Kidney (tissue), 14 donors: ENCODE results near the gene RASA3. TPM values are rescaled to one million over a fixed set of nuclear protein-coding genes. Genes with fewer than 3 reads are reported as not detected.
"Not testable (repeated sequence)": the region's sequence is repeated elsewhere in the genome, so short reads cannot be mapped to it uniquely, and the experiment has no call there.

Experiments used
- DNase-seq, 5 donors: peaks; one replicate each; pipeline ENCODE4 v3.0.0-alpha.2; 2013 to 2020
- FAIRE-seq: peaks from 2 replicates; lab custom pipeline; 2012; peaks lifted over from hg19 to GRCh38; lab: Jason Lieb, UNC
- H3K27ac ChIP-seq, 2 donors: one replicate each; pipeline ENCODE4 v1.7.0; 2013; ENCODE audit warnings: low read depth in 2 of 2, low read length in 2 of 2, inconsistent platforms in 1 of 2
- H3K27me3 ChIP-seq: one replicate; pipeline ENCODE4 v1.7.1; 2013; ENCODE audit warnings: low read length, inconsistent platforms; ENCODE audit not compliant: control insufficient read depth, insufficient read depth
- H3K36me3 ChIP-seq, 3 donors: one replicate each; pipeline versions ENCODE4 v1.7.0 to v1.7.1; 2013; ENCODE audit warnings: low read length in 3 of 3, control low read depth in 1 of 3, inconsistent platforms in 1 of 3; ENCODE audit not compliant: insufficient read depth in 3 of 3, control insufficient read depth in 2 of 3
- H3K4me1 ChIP-seq, 3 donors: one replicate each; pipeline versions ENCODE4 v1.7.0 to v1.7.1; 2013; ENCODE audit warnings: low read length in 3 of 3, inconsistent platforms in 1 of 3, low read depth in 1 of 3; ENCODE audit not compliant: control insufficient read depth in 2 of 3, insufficient read depth in 2 of 3
- H3K4me3 ChIP-seq, 3 donors: one replicate each; pipeline versions ENCODE4 v1.7.0 to v1.8.1; 2013; ENCODE audit warnings: low read length in 3 of 3, control low read depth in 1 of 3, inconsistent platforms in 1 of 3
- H3K9ac ChIP-seq, 3 donors: one replicate each; pipeline versions ENCODE4 v1.7.0 to v1.7.1; 2013; ENCODE audit warnings: low read length in 3 of 3, control low read depth in 1 of 3, inconsistent platforms in 1 of 3
- H3K9me3 ChIP-seq, 3 donors: one replicate each; pipeline versions ENCODE4 v1.7.0 to v1.7.1; 2013; ENCODE audit warnings: low read length in 3 of 3, control low read depth in 1 of 3, inconsistent platforms in 1 of 3; ENCODE audit not compliant: control insufficient read depth in 2 of 3, insufficient read depth in 1 of 3
- intact Hi-C: fragments of 100-400 bp; cut with DNase I; formaldehyde crosslinking; loops from one replicate; pipeline ENCODE4 v1.11.1; 2022
- polyA plus RNA-seq: library from polyadenylated mRNA; stranded (reverse); fragments of 350-450 nt; fragmentation: Illumina TruSeq; extraction: RNeasy Lipid Tissue Mini Kit (QIAGEN cat#74804); gene quantifications from one replicate; pipeline ENCODE4 v1.2.3, GENCODE V29; 2014; ENCODE audit warnings: low read depth, low replicate concordance; ENCODE audit not compliant: insufficient read depth
- total RNA-seq: library from RNA; stranded (reverse); fragmentation: NEBNext Ultra II Directional; extraction: Animal tissue kit (Norgen Biotek cat#: 25700); gene quantifications from one replicate; pipeline ENCODE4 v1.2.1, GENCODE V29; 2021
- TF ChIP-seq, protein P1 (sequence below): IDR thresholded peaks from 3 replicates; pipeline ENCODE4 v1.5.1; 2012; ENCODE audit warnings: mild to moderate bottlenecking, moderate library complexity, borderline replicate concordance; ENCODE audit not compliant: insufficient read depth; ENCODE audit errors: extremely low read depth
- donor health status: control.
- donor health status: control.
- donor health status: control.
- donor health status: control.
- donor health status: control.
- donor health status: DM: yes; HTN: yes; CAD: no.
- donor health status: Normal renal cell carcinoma (clear cell type).

The RASA3 gene
- total and polyA plus RNA-seq, 2 donors from 2014 or later, result 4.2 to 28.8 TPM

DNA sequence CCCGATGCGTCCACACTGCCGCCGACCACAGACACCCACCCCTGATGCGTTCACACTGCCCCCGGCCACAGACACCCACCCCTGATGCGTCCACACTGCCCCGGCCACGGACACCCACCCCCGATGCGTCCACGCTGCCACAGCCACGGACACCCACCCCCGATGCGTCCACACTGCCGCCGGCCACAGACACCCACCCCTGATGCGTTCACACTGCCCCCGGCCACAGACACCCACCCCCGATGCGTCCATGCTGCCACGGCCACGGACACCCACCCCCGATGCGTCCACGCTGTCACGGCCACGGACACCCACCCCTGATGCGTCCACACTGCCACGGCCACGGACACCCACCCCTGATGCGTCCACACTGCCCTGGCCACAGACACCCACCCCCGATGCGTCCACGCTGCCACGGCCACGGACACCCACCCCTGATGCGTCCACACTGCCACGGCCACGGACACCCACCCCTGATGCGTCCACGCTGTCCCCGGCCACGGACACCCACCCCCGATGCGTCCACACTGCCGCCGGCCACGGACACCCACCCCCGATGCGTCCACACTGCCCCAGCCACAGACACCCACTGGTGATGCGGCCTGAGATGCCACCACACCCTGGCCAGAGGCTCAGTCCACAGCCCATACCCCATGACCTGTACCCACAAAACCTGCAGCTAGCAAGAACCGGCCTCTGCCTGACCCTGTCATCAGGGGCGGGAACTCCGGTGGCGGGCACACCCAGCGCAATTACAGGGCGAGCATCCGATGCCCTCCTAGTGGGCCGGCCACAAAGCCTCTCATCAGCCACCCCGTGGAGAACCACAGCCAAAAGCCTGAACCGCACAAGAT lies 28.4 kb downstream of the RASA3 start:
- no peak overlapping the region for H3K9ac ChIP-seq
- no peak overlapping the region for H3K27ac ChIP-seq
- no peaks in the 10 kb centered on the region for H3K9me3 ChIP-seq
- TF ChIP-seq, protein P1, sequence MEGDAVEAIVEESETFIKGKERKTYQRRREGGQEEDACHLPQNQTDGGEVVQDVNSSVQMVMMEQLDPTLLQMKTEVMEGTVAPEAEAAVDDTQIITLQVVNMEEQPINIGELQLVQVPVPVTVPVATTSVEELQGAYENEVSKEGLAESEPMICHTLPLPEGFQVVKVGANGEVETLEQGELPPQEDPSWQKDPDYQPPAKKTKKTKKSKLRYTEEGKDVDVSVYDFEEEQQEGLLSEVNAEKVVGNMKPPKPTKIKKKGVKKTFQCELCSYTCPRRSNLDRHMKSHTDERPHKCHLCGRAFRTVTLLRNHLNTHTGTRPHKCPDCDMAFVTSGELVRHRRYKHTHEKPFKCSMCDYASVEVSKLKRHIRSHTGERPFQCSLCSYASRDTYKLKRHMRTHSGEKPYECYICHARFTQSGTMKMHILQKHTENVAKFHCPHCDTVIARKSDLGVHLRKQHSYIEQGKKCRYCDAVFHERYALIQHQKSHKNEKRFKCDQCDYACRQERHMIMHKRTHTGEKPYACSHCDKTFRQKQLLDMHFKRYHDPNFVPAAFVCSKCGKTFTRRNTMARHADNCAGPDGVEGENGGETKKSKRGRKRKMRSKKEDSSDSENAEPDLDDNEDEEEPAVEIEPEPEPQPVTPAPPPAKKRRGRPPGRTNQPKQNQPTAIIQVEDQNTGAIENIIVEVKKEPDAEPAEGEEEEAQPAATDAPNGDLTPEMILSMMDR, result no peak
- no peak overlapping the region for H3K4me3 ChIP-seq
- intact Hi-C loops, result no loop called here
- FAIRE-seq (no peak), DNase-seq (peak in 2 of 5 donors; percentile 55 to 66)
- H3K4me1 ChIP-seq, result peaks cover 0 to 6% (median 0%) of the 10 kb centered on the region in 3 donors
- no peaks in the 10 kb centered on the region for H3K36me3 ChIP-seq
- no peaks in the 10 kb centered on the region for H3K27me3 ChIP-seq

DNA sequence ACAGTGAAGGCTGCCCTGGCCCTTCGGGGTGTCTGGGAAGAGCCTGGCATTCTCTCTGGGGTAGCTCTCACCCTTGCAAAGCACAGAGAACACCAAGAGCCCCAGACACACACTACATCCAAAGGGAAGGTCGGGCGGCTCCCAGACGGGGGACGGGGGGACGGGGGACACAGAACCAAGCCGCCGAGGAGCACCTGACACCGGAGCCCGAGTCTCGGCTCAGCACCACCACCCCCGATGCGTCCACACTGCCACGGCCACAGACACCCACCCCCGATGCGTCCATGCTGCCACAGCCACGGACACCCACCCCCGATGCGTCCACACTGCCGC lies 29.2 kb downstream of the RASA3 start:
- H3K27ac ChIP-seq, intact Hi-C loops, FAIRE-seq, DNase-seq, H3K36me3 ChIP-seq, H3K27me3 ChIP-seq, H3K9ac ChIP-seq, H3K4me1 ChIP-seq, H3K4me3 ChIP-seq, H3K9me3 ChIP-seq: not testable (repeated sequence)

DNA sequence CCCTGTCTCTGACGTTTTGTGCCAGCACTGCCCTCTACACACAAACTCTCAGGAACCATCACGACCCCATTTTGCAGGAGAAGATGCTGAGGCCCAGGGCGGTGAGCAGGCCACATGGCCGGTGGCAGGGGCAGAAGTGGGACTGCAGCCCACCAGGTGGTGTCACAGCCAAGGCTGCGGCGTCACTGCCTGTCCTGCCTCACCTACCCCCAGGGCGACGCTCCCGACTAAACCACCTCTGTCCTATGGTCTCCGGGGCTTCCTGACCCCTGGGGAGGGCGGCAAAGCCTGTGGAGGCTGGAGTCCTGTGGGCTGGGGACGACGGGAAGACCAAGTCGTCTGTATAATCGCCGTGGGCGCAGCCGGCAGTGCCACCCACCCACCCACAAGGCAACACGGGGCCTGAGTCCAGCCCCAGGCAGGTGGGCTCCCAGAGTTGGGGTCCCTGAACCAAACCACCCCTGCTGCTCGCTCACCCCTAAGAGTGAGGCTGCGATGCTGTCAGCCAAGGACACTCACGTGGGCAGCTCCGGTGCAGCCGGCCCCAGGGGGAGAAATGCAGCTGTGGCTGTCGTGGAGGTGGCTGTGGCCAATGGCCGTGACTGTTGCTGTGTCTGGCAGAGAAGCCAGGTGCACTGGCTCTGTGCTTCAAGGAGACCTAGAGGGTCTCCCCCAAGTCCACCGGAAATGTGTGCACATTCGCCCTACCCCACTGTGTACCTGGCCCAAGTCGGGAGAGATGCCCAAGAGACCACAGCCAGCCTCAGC lies 29.7 kb downstream of the RASA3 start:
- intact Hi-C loops, result no loop called here
- FAIRE-seq, result no peak
- TF ChIP-seq, protein P1, result no peak
- Histone ChIP-seq H3K36me3 (no peaks in the 10 kb centered on the region), H3K27me3 (no peaks in the 10 kb centered on the region), H3K4me1 (peaks cover 0 to 6% (median 0%) of the 10 kb centered on the region in 3 donors), H3K9ac (no peak overlapping the region), H3K27ac (no peak overlapping the region), H3K4me3 (no peak overlapping the region), H3K9me3 (no peaks in the 10 kb centered on the region)
- peak in 2 of 5 donors; percentile 38 to 59 for DNase-seq

DNA sequence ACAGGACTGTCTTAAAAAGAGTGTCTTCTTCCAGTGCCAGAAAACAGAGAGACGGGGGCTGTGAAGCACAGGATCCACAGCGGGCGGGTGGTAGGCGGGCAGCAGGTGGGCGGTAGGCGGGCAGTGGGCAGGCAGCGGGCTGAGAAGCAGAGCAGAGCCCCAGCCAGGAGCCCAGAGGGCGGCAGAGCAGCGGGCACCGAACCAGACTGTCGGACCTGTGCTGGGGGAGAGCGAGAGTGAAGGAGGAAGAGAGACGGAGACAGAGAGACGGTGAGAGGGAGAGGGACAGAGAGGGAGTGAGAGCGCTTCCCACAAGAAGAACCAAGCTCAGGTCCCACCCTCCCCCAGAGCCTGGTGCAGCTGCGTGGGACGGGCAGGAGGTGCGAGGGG lies 30.3 kb downstream of the RASA3 start:
- intact Hi-C loops, result no loop called here
- no peak overlapping the region for H3K9ac ChIP-seq
- H3K36me3 ChIP-seq, result no peaks in the 10 kb centered on the region
- no peak overlapping the region for H3K4me3 ChIP-seq
- TF ChIP-seq, protein P1, result no peak
- no peak for FAIRE-seq
- DNase-seq, result peak in 2 of 5 donors; percentile 36 to 54
- peaks cover 0 to 5% (median 0%) of the 10 kb centered on the region in 3 donors for H3K4me1 ChIP-seq
- H3K9me3 ChIP-seq, result no peaks in the 10 kb centered on the region
- no peaks in the 10 kb centered on the region for H3K27me3 ChIP-seq
- H3K27ac ChIP-seq, result no peak overlapping the region
